GM10266 (cell line): ENCODE data around the gene RFX1.

Experiments
- DNase-seq: peaks from one replicate; pipeline ENCODE4 v3.0.0; 2012; ENCODE audit errors: extremely low spot score
- CTCF ChIP-seq: IDR thresholded peaks from 2 replicates; pipeline ENCODE4 v1.5.1; 2012; ENCODE audit warnings: mild to moderate bottlenecking, low read depth; ENCODE audit not compliant: control insufficient read depth, insufficient read depth; ENCODE audit errors: missing control alignments

The RFX1 gene

DNA sequence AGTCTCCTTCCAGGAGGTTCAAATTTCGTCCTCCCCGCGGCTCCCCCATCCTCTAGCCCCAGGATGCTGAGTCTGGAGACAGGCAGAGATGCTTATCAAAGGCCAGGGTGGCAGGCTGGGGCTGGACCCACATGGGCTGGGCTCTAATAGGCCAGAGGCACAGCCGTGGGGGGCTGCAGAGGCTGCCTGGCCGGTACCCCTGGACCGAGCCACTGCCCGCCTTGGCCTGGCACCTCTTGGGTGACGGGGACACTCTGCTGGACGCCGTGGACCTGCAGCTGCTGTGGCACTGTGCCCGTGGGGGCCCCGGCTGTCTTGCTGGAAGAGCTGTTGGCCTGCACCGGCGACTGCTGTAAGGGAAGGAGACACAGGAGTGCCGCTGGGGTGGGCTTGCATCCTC, 25.8 kb downstream of the RFX1 start:
- DNase-seq = no peak
- no peak for TF ChIP-seq CTCF

DNA sequence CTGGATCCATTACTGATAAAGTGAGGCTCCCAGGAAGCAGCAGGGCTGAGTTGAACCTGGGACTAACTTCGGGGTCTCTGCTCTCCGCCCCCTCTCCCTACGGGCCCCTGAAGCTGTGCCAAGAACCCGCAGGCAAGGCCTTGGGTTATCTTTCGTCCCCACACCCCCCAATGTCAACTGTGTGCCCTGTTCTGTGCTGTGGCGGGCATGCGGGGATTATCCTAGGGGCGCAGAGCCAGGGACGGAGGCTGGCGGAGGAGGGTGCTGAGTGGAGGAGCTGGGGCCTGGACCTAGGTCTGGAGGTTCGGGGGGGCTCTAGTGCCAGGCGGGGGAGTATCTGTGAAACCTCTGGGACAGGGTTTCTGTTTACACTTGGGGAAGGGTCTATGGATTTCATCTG, 26.4 kb downstream of the RFX1 start:
- TF ChIP-seq CTCF = no peak
- DNase-seq = no peak

- no peak for TF ChIP-seq CTCF
- no peak for DNase-seq
These were observed 26.9 kb downstream of the RFX1 start for GRCh38 chr19:13979244-13979615.

DNA sequence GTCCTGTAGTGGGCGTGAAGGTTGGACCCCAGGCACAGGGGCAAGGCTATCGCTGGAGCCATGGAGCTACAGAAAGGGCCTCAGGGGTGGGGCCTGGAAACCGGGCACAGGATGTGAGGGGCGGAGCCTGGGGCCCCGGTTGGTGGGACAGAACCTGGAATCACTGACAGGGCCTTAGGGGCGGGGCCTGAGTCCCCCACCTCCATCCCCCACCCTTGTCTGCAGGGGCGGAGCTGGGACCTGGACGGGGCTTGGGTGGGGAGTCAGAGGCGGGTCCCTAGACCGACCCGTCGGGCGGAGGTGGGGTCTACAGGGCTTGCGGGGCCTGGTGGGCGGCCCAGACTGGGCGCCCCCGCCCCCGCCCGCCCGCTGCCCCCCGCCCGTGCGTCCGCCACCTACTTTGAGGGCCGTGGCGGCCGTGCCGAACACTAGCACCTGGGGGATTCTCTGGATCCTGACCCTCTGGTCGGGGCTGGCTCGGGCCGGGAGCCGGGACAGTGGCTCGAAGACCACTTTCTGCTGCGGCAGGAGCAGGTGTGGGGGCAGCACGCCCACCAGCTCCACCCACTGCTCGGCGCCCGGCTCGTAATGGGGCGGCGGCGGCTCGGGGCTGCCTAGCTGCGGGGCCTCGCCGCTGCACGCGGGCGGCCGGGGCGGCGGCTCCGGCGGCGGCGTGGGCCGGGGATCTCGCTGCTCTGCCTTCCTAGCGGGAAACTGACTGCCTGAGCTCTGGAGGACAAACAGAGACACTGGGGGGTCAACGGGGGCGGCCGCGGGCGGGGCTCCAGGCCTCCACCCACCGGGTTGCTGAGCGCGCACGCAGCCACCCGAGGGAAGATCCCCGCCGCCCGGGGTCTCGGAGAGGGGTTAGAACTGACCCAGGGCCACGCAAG, 27.5 kb downstream of the RFX1 start:
- no peak for TF ChIP-seq CTCF
- DNase-seq = no peak

DNA sequence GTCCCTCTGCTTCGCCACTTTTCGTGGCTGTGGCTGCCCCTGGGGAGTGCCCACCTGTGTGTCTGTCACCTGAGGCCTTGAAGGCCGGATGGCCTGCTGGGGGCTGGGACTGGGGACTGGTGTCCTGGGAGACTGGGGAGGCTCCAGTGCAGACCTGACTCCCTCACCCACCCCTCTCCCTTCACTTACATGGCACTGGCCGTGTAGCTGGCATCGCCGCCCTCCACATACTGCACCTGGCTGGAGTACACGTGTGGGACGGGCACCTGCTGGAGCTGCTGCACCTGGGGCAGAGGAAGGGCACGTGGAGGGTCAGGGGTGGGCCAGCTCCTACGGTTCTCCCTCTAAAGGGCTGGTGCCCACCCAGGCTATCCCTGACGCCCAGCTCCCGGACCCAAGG, 28.3 kb downstream of the RFX1 start:
- DNase-seq = no peak
- no peak for TF ChIP-seq CTCF

GRCh38 chr19:13976446-13976845, 29.7 kb downstream of the RFX1 start:
- no peak for DNase-seq
- TF ChIP-seq CTCF = no peak

GRCh38 chr19:13975870-13976269, 30.2 kb downstream of the RFX1 start:
- TF ChIP-seq CTCF = no peak
- DNase-seq = no peak
